ENCODE data around the gene SYNM. TPM values are rescaled to one million over a fixed set of nuclear protein-coding genes. Genes with fewer than 3 reads are reported as not detected.

SYNM gene
- total RNA-seq, 1 experiment from 2014 or later = 3.3 TPM

DNA sequence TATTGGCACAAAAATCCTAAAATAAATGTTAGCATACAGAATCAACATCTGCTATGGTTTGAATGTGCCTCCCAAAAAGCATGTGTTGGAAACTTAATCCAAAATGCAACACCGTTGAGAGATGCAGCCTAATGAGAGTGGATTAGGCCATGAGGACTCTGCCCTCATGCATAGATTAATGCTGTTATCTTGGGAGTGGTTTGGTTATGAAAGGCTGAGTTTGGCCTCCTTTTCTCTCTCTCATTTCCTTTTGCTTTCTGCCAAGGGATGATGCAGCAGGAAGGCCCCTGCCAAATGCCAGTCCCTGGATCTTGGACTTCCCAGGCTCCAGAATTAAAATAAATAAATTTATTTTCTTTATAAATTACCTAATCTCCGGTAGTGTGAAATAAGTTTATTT, 49.4 kb downstream of the SYNM start:
- intact Hi-C loops (cut with micrococcal nuclease) = no loop called here
- Histone ChIP-seq H3K27me3 (ENCODE audit: insufficient read depth, low read length) (no peaks in the 10 kb centered on the region), H3K27ac (ENCODE audit: low read depth, low read length) (no peak overlapping the region), H3K79me2 (ENCODE audit: insufficient read depth, low read length) (no peaks in the 10 kb centered on the region), H3K36me3 (ENCODE audit: control insufficient read depth in 1 of 2, insufficient read depth in 2 of 2, low read length in 2 of 2) (peaks cover 0 to 3% of the 10 kb centered on the region in 2 experiments; a peak in 2 of 4 replicates), H3K4me2 (ENCODE audit: low read length) (no peak overlapping the region), H3K9me2 (ENCODE audit: insufficient read depth) (no peaks in the 10 kb centered on the region), H3K4me1 (ENCODE audit: control insufficient read depth in 1 of 2, insufficient read depth in 2 of 2, low read length in 2 of 2) (no peaks in the 10 kb centered on the region), H3K9ac (ENCODE audit: low read length) (no peak overlapping the region), H3K9me3 (ENCODE audit: control insufficient read depth in 1 of 2, insufficient read depth in 1 of 2, low read depth in 1 of 2, low read length in 2 of 2) (no peaks in the 10 kb centered on the region), H4K20me1 (ENCODE audit: insufficient read depth) (no peaks in the 10 kb centered on the region), H3K4me3 (replicated peaks in 1 of 2; ENCODE audit: low read depth in 1 of 2, low read length in 2 of 2) (no peak overlapping the region), H2AFZ (ENCODE audit: low read depth, low read length, poor library complexity, severe bottlenecking) (no peak overlapping the region)
- BruUV-seq (replicated peaks) = no TSS peak
- ChIA-PET POLR2A (no interaction called here), RAD21 (ENCODE audit: low non-redundant PET in 1 of 2, low total read pairs in 2 of 2, uncharacterized antibody in 2 of 2, unreplicated experiment in 2 of 2) (no interaction called here), CTCF (no interaction called here)
- ATAC-seq (no peak), DNase-seq (ENCODE audit: low read depth, low spot score) (no peak)
- TF ChIP-seq CBX3 (IDR thresholded peaks at IDR 0.05; ENCODE audit: low read depth) (no peak), CEBPB (IDR thresholded peaks at IDR 0.05; ENCODE audit: low read depth) (no peak), SP1 (IDR thresholded peaks at IDR 0.05; ENCODE audit: low read depth) (no peak)
- TF ChIP-seq, protein P1, sequence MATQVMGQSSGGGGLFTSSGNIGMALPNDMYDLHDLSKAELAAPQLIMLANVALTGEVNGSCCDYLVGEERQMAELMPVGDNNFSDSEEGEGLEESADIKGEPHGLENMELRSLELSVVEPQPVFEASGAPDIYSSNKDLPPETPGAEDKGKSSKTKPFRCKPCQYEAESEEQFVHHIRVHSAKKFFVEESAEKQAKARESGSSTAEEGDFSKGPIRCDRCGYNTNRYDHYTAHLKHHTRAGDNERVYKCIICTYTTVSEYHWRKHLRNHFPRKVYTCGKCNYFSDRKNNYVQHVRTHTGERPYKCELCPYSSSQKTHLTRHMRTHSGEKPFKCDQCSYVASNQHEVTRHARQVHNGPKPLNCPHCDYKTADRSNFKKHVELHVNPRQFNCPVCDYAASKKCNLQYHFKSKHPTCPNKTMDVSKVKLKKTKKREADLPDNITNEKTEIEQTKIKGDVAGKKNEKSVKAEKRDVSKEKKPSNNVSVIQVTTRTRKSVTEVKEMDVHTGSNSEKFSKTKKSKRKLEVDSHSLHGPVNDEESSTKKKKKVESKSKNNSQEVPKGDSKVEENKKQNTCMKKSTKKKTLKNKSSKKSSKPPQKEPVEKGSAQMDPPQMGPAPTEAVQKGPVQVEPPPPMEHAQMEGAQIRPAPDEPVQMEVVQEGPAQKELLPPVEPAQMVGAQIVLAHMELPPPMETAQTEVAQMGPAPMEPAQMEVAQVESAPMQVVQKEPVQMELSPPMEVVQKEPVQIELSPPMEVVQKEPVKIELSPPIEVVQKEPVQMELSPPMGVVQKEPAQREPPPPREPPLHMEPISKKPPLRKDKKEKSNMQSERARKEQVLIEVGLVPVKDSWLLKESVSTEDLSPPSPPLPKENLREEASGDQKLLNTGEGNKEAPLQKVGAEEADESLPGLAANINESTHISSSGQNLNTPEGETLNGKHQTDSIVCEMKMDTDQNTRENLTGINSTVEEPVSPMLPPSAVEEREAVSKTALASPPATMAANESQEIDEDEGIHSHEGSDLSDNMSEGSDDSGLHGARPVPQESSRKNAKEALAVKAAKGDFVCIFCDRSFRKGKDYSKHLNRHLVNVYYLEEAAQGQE (IDR thresholded peaks at IDR 0.05; ENCODE audit: low read depth) = no peak

DNA sequence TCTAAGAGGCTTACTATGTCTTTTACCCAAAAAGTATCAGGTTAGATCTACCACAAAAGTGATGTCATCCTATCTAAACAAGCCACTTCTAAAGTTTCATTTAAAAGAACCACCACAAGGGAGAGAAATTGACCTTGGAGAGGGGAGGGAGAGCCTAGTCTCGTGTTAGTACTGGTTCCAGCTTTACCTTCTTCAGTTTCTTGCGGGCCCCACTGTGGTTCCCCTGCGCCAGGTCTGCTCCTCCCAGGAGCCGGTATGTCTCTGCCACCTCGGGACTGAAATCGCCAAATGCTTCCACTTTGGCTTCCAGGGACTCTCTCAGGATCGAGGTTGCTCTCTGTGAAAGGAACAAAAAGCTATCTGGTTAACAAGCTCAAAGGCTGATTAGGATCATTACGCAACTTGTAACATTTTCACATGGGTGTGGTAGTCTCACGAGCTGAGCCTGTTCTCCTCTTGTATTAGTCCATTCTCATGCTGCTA, 51.1 kb downstream of the SYNM start:
- intact Hi-C loops (cut with micrococcal nuclease) = no loop called here
- ChIA-PET POLR2A (no interaction called here), CTCF (no interaction called here), RAD21 (ENCODE audit: low non-redundant PET in 1 of 2, low total read pairs in 2 of 2, uncharacterized antibody in 2 of 2, unreplicated experiment in 2 of 2) (no interaction called here)
- H3K27me3 ChIP-seq (ENCODE audit: insufficient read depth, low read length) = no peaks in the 10 kb centered on the region
- H3K4me1 ChIP-seq (ENCODE audit: control insufficient read depth in 1 of 2, insufficient read depth in 2 of 2, low read length in 2 of 2) = no peaks in the 10 kb centered on the region
- DNase-seq (ENCODE audit: low read depth, low spot score) (no peak), ATAC-seq (no peak)
- H3K27ac ChIP-seq (ENCODE audit: low read depth, low read length) = no peak overlapping the region
- H3K4me2 ChIP-seq (ENCODE audit: low read length) = no peak overlapping the region
- no peak overlapping the region for H3K9ac ChIP-seq (ENCODE audit: low read length)
- no TSS peak for BruUV-seq (replicated peaks)
- H3K36me3 ChIP-seq (ENCODE audit: control insufficient read depth in 1 of 2, insufficient read depth in 2 of 2, low read length in 2 of 2) = peaks cover 0 to 3% of the 10 kb centered on the region in 2 experiments; a peak in 3 of 4 replicates
- H4K20me1 ChIP-seq (ENCODE audit: insufficient read depth) = no peaks in the 10 kb centered on the region
- H2AFZ ChIP-seq (ENCODE audit: low read depth, low read length, poor library complexity, severe bottlenecking) = no peak overlapping the region
- no peak overlapping the region for H3K4me3 ChIP-seq (replicated peaks in 1 of 2; ENCODE audit: low read depth in 1 of 2, low read length in 2 of 2)
- no peaks in the 10 kb centered on the region for H3K79me2 ChIP-seq (ENCODE audit: insufficient read depth, low read length)
- no peaks in the 10 kb centered on the region for H3K9me3 ChIP-seq (ENCODE audit: control insufficient read depth in 1 of 2, insufficient read depth in 1 of 2, low read depth in 1 of 2, low read length in 2 of 2)
- H3K9me2 ChIP-seq (ENCODE audit: insufficient read depth) = no peaks in the 10 kb centered on the region
- TF ChIP-seq CBX3 (IDR thresholded peaks at IDR 0.05; ENCODE audit: low read depth) (no peak), EGR1 (IDR thresholded peaks at IDR 0.05; ENCODE audit: low read depth) (no peak), ATF3 (IDR thresholded peaks at IDR 0.05) (no peak), EZH2phosphoT487 (IDR thresholded peaks at IDR 0.05; ENCODE audit: borderline replicate concordance) (no peak), ELF1 (IDR thresholded peaks at IDR 0.05; ENCODE audit: borderline replicate concordance, low read depth) (no peak)
- TF ChIP-seq, protein P2, sequence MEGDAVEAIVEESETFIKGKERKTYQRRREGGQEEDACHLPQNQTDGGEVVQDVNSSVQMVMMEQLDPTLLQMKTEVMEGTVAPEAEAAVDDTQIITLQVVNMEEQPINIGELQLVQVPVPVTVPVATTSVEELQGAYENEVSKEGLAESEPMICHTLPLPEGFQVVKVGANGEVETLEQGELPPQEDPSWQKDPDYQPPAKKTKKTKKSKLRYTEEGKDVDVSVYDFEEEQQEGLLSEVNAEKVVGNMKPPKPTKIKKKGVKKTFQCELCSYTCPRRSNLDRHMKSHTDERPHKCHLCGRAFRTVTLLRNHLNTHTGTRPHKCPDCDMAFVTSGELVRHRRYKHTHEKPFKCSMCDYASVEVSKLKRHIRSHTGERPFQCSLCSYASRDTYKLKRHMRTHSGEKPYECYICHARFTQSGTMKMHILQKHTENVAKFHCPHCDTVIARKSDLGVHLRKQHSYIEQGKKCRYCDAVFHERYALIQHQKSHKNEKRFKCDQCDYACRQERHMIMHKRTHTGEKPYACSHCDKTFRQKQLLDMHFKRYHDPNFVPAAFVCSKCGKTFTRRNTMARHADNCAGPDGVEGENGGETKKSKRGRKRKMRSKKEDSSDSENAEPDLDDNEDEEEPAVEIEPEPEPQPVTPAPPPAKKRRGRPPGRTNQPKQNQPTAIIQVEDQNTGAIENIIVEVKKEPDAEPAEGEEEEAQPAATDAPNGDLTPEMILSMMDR (IDR thresholded peaks at IDR 0.05 in 2 of 3, conservative IDR thresholded peaks at IDR 0.05 in 1 of 3; ENCODE audit: borderline replicate concordance in 1 of 3, insufficient read depth in 1 of 3, low read depth in 2 of 3, low read length in 2 of 3) = no peak

Data from HCT116 (cell line).